Left renal cortex interstitium (tissue), 4 donors: ENCODE data around the gene MYO7A. TPM values are rescaled to one million over a fixed set of nuclear protein-coding genes. Genes with fewer than 3 reads are reported as not detected.

Experiments used
- DNase-seq, 4 donors: peaks; one replicate each; pipeline ENCODE4 v3.0.0-alpha.2; 2013; ENCODE audit warnings: low read depth in 4 of 4, low spot score in 2 of 4, missing footprints in 1 of 4
- polyA plus RNA-seq, 4 donors: library from polyadenylated mRNA; unstranded; fragments of 120-200 nt; gene quantifications; one replicate each; pipeline ENCODE4 v1.2.1, GENCODE V29; 2013; ENCODE audit not compliant: insufficient read length in 4 of 4

Gene MYO7A
- polyA plus RNA-seq, 4 donors: 1.9 to 4.6 (median 3.2) TPM

DNA sequence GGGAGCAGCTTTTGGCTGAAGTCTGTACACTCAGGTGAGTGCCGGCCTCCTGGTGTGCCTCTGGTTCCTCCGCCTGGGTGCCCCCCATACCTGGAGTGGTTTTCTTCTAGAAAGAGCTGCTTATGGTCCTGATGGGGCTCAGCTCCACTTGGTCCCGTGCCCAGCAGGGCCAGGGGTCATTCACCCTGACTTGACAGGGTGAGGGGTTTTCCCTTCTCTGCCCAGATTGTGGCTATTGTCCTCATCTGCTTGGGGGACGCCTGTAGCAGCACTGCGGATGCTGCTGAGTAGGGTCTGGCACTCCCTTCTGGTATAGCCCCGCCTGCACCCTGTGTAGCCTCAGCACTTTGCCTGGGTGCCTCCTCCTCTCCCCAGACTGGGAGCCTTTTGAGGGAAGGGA, 17.2 kb upstream of the MYO7A start:
- no peak for DNase-seq

DNA sequence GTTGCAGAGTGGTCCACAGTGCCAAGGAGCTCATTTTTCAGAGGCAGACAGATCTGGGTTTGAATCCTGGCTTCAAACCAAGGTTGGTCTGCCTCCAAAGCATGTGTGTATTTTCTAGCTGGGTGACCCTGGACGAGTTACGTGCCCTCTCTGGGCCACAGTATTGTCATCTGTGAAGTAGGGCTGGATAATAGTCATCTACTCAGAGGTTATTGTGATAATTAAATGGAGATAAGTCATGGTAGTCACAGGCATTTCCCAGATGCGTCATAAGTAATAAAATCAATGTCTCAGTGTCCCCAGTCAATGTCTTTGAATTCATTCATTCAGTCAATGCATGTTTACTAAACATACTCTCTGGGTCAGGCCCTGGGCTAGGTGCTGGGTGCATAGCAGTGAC, 16.8 kb upstream of the MYO7A start:
- no peak for DNase-seq

DNA sequence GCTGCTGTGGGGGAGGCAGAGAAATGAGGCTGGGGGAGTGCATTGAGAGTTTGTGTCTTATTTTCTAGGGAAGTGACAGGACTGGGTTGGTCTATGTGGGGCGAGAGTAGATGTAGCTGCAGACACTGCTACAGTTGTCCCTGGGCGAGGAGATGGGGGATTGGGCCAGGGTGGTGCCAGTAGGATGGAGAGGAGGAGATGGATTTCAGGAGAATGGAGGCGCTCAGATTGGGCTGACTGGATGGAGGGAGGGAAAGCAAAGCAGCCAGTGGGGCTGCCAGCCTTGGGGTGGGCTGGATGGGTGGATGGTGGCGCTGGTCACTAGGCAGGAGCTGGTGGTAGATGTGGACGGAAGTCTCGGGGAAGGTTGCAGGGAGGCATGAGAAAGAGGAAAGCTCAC, 16.1 kb upstream of the MYO7A start:
- no peak for DNase-seq

DNA sequence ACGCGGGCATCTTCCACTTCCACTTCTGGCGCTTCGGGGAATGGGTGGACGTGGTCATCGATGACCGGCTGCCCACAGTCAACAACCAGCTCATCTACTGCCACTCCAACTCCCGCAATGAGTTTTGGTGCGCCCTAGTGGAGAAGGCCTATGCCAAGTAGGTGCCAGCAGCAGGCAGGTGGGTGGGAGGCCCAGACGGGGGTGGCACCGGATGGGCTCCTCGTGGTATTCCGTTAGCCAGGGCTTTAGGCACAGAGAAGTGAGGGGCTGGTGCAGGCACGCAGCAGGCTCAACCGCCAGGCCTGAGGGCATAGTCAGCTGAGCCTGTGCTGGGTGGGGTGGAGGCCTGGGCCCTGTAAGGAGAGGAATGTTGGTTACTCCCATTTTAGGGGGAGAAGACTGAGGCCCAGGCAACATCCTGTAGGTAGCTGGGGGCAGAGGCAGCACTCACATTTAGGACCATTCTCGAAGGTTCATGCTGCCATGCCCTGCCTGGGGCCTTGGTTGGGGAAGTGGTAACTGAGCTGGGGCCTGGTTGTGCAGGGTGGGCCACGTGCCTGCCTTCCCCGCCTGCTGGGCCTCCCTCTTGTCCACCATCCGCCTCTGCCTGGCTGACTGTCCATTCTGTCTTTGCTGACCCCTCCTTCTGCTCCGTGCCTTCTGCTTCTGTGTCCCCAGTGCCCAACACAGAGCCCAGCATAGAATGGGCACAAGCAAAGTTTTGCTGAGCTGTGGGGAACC, 15.2 kb upstream of the MYO7A start:
- DNase-seq: no peak

DNA sequence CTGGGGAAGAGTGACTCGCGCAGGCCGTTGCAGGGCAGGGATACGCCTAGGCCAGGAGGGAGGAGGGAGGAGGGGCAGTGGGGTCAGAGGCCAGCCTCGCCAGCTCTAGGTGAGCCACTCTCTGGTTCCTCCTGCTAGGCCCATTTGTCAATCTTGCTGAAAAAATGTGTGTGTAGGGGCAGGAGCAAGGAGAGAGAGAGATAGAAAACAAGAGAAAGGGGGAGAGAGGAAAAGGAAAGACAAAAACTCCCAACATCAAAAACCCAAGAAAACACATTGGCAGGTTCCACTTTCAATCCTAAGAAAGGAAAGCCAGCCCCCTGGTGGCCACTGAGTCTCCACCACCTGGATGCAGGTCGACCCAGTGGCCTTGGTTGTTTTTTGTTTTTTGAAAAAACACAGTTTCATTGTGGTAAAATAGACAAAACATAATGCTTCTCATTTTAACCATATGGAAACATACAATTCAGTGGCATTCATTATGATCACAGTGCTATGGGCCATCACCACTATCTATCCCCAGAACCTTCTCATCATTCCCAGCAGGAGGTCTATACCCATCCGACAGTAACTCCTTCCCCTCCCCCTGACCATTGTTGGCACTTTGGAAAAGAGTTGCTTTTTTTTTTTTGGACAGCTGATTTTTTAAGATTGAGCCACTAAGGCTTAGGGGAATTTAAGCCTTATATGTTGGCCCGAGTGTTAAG, 14.5 kb upstream of the MYO7A start:
- no peak for DNase-seq

DNA sequence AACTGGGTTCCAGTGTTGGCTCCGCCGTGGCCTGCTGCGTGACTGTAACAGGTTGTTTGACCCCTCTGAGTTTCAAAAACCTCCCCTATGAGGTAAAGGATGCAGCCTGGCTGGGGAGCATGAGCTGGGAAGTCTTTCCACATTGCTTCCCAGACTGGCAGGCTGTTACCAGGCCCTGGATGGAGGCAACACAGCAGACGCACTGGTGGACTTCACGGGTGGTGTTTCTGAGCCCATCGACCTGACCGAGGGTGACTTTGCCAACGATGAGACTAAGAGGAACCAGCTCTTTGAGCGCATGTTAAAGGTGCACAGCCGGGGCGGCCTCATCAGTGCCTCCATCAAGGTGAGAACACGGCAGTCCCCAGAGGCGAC, 14.0 kb upstream of the MYO7A start:
- DNase-seq: no peak

DNA sequence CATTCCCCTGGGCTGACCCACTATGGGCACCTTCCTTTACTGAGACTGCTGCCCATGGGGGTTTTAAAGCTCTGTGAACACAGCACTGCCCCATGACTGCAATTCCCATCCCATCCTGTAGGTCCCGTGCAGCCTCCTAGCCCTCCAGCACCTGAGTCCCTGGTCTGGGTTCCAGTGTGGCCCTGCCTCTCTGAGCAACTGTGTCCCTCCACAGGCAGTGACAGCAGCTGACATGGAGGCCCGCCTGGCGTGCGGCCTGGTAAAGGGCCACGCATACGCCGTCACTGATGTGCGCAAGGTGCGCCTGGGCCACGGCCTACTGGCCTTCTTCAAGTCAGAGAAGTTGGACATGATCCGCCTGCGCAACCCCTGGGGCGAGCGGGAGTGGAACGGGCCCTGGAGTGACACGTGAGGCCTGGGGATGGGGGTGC, 12.8 kb upstream of the MYO7A start:
- no peak for DNase-seq

DNA sequence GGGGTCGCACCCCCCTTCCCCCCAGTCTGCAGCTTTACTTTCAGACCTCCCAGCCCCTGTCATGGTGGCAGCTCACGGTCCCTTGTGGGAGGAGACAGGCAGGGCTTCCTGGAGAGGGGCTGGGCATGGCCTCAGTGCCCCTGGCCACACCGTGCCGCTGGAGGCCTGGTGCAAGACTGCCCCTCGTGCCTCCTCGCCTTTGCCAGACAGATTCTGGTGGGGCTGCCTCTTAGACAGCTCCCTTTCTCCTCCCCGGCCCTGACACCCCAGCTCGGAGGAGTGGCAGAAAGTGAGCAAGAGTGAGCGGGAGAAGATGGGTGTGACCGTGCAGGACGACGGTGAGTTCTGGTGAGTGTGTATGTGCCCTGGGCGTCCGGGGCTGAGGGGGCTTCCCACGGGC, 12.1 kb upstream of the MYO7A start:
- DNase-seq: no peak

DNA sequence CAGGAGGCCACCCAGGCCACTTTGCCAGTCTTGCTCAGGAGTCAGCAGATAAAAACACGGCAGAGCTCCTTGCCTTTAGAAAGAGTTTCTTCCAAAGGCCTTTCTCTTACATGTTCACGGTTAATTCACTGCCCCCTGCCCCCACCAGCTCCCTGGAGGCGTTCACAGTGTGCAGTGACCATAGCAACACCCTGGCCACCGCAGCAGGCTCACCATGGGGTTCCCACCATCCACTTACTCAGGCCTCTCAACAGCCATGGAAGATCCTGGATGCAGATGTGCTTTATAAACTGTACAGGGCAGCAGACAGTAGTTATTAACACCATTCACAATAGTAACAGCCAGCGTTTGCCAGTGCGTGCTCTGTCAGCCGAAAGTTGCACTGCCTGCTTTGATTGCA, 10.6 kb upstream of the MYO7A start:
- no peak for DNase-seq

DNA sequence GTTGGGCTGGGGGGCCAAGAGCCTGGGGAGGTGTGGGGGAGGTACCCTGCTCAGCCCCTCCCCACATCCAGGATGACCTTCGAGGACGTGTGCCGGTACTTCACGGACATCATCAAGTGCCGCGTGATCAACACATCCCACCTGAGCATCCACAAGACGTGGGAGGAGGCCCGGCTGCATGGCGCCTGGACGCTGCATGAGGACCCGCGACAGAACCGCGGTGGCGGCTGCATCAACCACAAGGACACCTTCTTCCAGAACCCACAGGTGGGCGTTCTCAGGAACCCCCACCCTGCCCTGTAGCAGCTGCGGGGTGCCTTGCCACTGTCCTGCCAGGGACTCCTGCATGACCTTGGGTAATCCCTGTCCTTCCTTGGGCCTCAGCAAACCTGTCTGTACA, 10.0 kb upstream of the MYO7A start:
- no peak for DNase-seq

DNA sequence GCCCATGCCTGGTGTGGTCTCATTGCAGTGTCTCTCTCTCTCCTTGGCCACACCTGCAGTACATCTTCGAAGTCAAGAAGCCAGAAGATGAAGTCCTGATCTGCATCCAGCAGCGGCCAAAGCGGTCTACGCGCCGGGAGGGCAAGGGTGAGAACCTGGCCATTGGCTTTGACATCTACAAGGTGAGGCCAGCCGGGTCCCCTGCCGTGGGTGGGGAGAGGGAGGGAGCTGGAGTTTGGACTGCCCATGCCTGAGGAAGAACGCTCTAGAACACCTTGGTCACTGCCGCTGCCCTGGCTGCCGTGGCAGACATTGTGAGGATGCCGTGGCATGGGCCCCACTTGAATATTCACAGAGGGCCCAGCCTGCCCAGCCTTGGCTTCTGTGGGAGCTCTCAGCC, 9.1 kb upstream of the MYO7A start:
- no peak for DNase-seq

DNA sequence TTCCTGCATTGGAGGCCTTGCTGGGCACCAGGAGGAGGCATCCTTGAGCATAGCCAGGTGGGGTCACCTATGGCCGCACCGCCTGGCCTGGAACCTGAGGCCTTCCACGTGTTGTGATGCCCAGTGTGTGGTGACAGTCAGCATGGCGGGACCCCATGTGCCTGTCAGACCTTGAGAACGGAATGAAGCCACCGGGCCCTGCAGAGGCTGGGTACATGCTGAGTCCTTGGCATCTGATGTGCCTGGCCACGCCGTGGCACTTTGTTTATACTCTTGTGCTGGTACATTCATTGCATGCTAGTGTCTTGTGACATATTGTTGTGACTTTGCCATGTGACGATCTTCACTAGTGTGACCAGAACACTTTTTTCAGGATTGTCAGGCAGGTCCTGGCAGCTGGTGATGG, 8.5 kb upstream of the MYO7A start:
- DNase-seq: no peak

DNA sequence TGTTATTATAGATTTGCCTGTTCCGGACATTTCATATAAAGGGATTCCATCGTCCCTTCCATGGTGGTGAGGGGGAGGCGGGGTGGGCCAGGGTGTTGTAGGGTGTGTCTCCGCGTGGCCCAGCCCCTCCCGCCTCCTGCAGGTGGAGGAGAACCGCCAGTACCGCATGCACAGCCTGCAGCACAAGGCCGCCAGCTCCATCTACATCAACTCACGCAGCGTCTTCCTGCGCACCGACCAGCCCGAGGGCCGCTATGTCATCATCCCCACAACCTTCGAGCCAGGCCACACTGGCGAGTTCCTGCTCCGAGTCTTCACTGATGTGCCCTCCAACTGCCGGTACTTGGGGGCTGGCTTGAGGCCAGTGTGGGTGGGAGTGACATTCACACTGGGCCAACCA, 7.5 kb upstream of the MYO7A start:
- DNase-seq: no peak

DNA sequence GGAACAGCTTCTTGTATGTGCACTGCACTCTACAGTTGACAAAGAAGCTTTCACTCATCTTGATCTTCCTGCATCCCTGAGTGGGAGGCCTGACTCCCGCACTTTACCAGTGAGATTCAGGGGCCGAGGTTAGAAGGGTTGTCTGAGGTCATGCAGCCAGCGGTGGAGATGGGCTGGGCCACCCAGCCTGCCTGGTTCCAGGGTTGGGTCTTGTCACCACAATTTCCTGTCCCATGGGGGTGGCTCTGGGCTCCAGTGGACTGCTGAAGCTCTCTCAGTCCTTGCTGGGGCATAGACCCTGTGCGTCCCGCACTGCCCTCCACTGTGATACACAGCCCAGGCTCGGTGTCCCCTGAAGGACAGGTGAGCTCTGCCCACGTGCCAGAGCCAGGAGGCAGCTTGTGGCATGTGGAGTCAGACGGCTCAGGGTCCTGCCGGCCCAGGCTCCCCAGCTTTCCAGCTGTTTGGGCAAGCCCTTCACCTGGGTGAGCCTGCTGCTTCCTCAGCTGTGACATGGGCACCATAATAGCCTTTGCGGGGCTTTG, 6.9 kb upstream of the MYO7A start:
- DNase-seq: no peak

DNA sequence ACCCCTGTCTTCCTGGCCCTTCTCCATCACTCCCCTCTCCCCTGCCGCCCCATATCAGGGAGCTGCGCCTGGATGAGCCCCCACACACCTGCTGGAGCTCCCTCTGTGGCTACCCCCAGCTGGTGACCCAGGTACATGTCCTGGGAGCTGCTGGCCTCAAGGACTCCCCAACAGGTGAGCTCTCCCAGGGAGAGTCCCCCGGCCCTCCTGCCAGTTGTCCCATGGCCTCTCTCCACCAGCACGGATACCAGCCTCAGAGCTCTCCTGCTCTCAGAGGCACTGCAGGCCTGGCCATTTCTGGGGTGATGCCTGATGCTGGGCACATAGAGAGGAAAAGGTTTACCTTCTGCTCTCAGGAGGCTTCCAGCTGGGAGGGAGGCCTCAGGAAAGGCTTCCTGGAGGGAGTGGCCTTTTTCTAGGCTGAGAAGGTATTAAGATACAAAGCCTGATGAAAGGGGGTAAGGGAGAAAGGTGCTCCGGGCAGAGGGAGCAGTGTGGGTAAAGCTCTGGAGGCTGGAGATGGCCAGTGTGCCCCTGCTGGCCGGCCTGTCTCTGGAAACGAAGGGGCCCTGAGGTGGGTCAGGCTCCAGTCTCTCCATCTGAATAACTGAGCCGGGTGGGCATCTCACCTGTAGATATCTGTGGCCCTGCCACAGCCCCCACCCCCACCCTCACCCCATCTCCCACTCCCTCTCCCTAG, 6.0 kb upstream of the MYO7A start:
- no peak for DNase-seq

DNA sequence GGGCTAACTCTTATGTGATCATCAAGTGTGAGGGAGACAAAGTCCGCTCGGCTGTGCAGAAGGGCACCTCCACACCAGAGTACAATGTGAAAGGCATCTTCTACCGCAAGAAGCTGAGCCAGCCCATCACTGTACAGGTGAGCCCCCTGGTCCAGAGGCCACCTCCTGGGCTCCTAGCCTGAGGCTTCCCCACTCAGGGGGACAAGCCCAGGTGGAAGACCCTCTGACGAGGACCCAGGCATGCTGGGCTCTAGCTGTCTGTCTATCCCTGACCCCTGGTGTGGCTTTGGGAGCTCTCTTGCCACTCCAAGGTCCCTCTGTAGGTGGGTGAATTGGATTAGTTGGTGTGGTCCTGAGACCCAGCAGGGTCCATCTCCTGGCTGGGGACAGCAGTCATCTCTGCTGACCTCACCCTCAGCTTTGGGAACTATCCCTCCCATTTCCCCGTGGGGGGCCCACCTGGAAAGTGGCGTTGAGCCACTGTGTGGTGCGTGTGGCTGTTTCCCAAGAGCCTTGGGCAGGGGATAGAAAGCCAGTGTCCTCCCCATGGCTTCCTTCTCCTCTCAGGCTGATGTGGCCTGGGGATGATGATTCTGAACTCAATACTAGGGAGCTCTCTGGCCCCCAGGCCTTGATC, 5.4 kb upstream of the MYO7A start:
- DNase-seq: no peak

DNA sequence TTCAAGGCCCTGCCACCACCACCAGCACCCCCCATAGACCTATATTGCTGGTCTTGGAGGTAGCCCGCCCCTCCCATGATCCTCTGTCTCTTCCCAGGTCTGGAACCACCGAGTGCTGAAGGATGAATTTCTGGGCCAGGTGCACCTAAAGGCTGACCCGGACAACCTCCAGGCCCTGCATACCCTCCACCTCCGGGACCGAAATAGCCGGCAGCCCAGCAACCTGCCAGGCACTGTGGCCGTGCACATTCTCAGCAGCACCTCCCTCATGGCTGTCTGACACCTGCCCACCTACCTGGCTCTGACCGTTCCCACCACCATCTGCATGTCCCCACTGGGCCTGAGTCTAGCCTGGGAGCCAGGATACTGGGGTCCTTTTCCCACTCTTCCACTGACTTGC, 4.5 kb upstream of the MYO7A start:
- no peak for DNase-seq

DNA sequence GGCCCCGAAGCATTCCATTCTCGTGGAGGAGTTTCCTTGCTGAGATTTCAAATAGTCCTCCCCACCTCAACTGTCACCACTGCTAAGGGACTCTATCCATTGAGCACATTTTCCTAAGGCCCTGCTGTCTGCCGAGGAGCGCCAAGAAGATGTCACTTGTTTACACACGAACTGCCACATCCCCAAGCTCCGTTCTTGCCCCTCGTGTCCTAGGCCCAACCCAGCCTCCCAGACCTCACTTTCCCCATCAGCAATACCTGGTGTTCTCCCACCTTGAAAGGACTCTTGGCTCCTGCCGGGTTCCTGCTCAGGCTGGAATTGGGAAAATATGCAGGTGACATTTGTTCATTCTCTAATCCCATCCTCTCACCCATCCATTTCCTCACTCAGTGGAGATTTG, 4.0 kb upstream of the MYO7A start:
- DNase-seq: no peak

DNA sequence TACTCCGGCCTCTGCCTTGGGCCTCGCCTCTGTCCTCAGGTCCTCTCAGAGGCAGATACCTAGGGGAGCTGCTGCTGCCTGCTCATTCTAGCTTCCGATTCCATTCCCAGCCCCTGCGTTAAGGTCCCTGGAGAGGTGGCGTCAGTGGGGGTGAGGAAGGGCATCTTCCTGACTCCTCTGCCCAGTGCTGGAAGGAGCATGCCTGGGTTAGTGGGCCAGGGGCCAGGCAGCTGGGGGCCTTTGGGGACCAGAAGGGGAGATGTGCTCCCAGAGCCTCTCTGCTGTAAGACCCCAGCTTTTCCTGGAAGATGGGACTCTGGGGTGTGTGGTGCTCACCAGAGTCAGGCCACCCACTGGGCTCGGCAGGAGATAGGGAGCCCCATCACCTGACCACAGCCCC, 3.6 kb upstream of the MYO7A start:
- DNase-seq: no peak

DNA sequence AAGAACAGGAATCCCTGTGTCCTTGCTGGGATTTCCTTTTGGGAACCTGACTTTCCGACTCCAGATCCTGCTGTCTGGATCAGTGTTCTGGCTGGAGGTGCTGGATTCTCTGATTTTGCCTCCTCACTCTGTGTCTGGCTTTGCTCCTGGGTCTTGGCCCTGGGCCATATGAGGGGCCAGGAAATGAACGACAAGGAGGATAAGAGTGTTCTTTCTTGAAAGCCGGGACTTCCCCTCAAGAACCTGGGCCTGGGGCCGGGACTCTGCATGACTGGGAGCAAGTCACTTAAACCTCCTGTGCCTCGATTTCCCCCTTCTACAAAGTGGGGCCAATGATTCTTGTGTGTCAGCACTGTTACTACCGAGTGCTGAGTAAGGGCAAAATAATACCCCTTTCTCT, 2.9 kb upstream of the MYO7A start:
- no peak for DNase-seq

DNA sequence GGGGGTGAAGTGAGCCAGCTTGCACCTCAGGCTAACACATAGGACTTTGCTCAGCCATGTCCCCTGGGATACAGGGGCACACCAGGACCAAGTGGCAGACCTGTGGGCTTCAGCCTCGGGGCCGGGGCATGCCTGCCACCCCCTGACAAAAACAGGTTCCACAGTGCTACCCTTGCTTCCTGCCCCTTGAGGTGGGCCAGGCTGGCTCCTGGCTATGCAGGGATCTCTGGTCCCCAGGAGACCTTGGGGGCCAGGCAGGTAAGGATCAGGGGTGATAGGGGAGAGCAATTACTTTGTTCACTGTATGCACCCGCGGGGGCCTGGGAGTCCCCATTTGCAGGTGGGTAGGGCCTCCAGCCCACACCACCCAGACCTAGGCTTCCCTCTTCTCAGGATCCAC, 2.4 kb upstream of the MYO7A start:
- DNase-seq: no peak
